Hepatocyte (in vitro differentiated cells): ENCODE measurements around the gene TSPAN12. TPM values are rescaled to one million over a fixed set of nuclear protein-coding genes. Genes with fewer than 3 reads are reported as not detected.

ENCODE experiments used
- DNase-seq: peaks from one replicate; pipeline ENCODE4 v3.0.0-alpha.2; 2016; ENCODE audit warnings: low spot score
- H2AFZ ChIP-seq: fragments of 200-600 bp; sonication (generic); 2 replicates; pipeline ENCODE4 v1.6.0; 2016; ENCODE audit warnings: antibody characterized with exemption, mild to moderate bottlenecking
- H3K27ac ChIP-seq: fragments of 200-600 bp; sonication (generic); 2 replicates; pipeline ENCODE4 v1.5.1; 2016; ENCODE audit warnings: mild to moderate bottlenecking
- H3K27me3 ChIP-seq: fragments of 200-600 bp; sonication (generic); 2 replicates; pipeline ENCODE4 v1.6.1; 2016
- H3K36me3 ChIP-seq: fragments of 200-600 bp; sonication (generic); replicated peaks from 2 replicates; pipeline ENCODE4 v1.5.1; 2016; ENCODE audit warnings: low read depth; ENCODE audit not compliant: insufficient read depth
- H3K4me1 ChIP-seq: fragments of 200-600 bp; sonication (generic); 2 replicates; pipeline ENCODE4 v1.5.1; 2016; ENCODE audit warnings: mild to moderate bottlenecking, moderate library complexity; ENCODE audit not compliant: insufficient read depth
- H3K4me2 ChIP-seq: fragments of 200-600 bp; sonication (generic); 2 replicates; pipeline ENCODE4 v1.6.0; 2016
- H3K4me3 ChIP-seq: fragments of 200-600 bp; sonication (generic); 2 replicates; pipeline ENCODE4 v1.5.1; 2016; ENCODE audit warnings: mild to moderate bottlenecking
- H3K79me2 ChIP-seq: fragments of 200-600 bp; sonication (generic); 2 replicates; pipeline ENCODE4 v1.6.0; 2017; ENCODE audit warnings: mild to moderate bottlenecking
- H3K9me2 ChIP-seq: fragments of 200-600 bp; sonication (generic); replicated peaks from 2 replicates; pipeline ENCODE4 v1.6.0; 2017; ENCODE audit warnings: mild to moderate bottlenecking; ENCODE audit not compliant: insufficient read depth
- H3K9me3 ChIP-seq: fragments of 200-600 bp; sonication (generic); 2 replicates; pipeline ENCODE4 v1.5.1; 2016; ENCODE audit warnings: low read depth, mild to moderate bottlenecking
- H4K20me1 ChIP-seq: fragments of 200-600 bp; sonication (generic); 2 replicates; pipeline ENCODE4 v1.6.0; 2016; ENCODE audit warnings: mild to moderate bottlenecking; ENCODE audit not compliant: insufficient read depth, poor library complexity, severe bottlenecking
- EZH2 ChIP-seq: fragments of 200-600 bp; sonication (generic); IDR thresholded peaks from 2 replicates; pipeline ENCODE4 v1.6.1; 2016; ENCODE audit warnings: antibody characterized with exemption, mild to moderate bottlenecking, borderline replicate concordance
- EZH2phosphoT487 ChIP-seq: fragments of 200-600 bp; sonication (generic); IDR thresholded peaks from one replicate; pipeline ENCODE4 v1.6.1; 2018; ENCODE audit warnings: antibody characterized with exemption, mild to moderate bottlenecking, low read depth, moderate library complexity; ENCODE audit not compliant: unreplicated experiment, severe bottlenecking
- WGBS: methylation state at CpG from one replicate; pipeline ENCODE4 v1.1.6; 2016; ENCODE audit warnings: low lambda C conversion rate; ENCODE audit errors: missing lambda C conversion rate; 5-methylcytosine and 5-hydroxymethylcytosine counted together
- polyA plus RNA-seq: library from polyadenylated mRNA; unstranded; fragments of >200 nt; fragmentation: Nextera tagmentation; extraction: Ambion mirVana; gene quantifications from 2 replicates; pipeline ENCODE4 v1.2.1, GENCODE V29; 2016
- total RNA-seq: library from RNA; depleted of rRNA; stranded (reverse); fragments of >200 nt; gene quantifications from 2 replicates; pipeline ENCODE4 v1.2.3, GENCODE V29; 2014
- TF ChIP-seq, protein P1 (sequence below): fragments of 200-600 bp; sonication (generic); IDR thresholded peaks from 2 replicates; pipeline ENCODE4 v1.5.1; 2016; ENCODE audit warnings: antibody characterized with exemption, mild to moderate bottlenecking; ENCODE audit not compliant: poor library complexity

The TSPAN12 gene
- total and polyA plus RNA-seq, 2 experiments from 2014 or later, result 16.8 to 26.0 TPM

DNA sequence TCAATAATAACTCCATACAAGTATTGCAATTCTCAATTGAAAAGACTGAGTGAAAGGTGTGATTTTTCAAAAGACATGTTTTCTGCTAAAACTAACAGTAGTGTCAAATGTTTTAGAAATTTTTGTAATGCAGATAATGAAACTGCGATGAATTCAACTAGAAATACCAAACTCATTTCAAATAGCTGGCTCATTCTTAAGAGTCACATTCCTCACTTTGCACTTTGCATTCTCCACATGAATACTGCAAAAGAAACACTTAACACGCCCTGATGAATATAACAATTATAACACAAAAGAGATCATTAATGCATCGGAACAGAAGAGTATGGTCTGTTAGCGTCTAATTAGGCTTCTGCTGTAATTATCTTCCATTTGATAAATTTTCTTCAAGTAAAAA is 15.5 kb upstream of the TSPAN12 start:
- no peaks in the 10 kb centered on the region for H3K27me3 ChIP-seq
- no peak for DNase-seq
- H3K4me1 ChIP-seq, result no peaks in the 10 kb centered on the region
- no peak overlapping the region for H3K4me3 ChIP-seq
- WGBS, result 85% methylated on average over 4 of the region's 4 CpGs
- H3K79me2 ChIP-seq, result no peaks in the 10 kb centered on the region
- no peak overlapping the region for H2AFZ ChIP-seq
- no peaks in the 10 kb centered on the region for H3K36me3 ChIP-seq
- TF ChIP-seq, protein P1, sequence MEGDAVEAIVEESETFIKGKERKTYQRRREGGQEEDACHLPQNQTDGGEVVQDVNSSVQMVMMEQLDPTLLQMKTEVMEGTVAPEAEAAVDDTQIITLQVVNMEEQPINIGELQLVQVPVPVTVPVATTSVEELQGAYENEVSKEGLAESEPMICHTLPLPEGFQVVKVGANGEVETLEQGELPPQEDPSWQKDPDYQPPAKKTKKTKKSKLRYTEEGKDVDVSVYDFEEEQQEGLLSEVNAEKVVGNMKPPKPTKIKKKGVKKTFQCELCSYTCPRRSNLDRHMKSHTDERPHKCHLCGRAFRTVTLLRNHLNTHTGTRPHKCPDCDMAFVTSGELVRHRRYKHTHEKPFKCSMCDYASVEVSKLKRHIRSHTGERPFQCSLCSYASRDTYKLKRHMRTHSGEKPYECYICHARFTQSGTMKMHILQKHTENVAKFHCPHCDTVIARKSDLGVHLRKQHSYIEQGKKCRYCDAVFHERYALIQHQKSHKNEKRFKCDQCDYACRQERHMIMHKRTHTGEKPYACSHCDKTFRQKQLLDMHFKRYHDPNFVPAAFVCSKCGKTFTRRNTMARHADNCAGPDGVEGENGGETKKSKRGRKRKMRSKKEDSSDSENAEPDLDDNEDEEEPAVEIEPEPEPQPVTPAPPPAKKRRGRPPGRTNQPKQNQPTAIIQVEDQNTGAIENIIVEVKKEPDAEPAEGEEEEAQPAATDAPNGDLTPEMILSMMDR, result no peak
- TF ChIP-seq EZH2, result no peak
- no peak for TF ChIP-seq EZH2phosphoT487
- no peak overlapping the region for H3K27ac ChIP-seq
- H3K9me2 ChIP-seq, result no peaks in the 10 kb centered on the region
- no peak overlapping the region for H3K4me2 ChIP-seq
- no peaks in the 10 kb centered on the region for H3K9me3 ChIP-seq
- H4K20me1 ChIP-seq, result no peaks in the 10 kb centered on the region

DNA sequence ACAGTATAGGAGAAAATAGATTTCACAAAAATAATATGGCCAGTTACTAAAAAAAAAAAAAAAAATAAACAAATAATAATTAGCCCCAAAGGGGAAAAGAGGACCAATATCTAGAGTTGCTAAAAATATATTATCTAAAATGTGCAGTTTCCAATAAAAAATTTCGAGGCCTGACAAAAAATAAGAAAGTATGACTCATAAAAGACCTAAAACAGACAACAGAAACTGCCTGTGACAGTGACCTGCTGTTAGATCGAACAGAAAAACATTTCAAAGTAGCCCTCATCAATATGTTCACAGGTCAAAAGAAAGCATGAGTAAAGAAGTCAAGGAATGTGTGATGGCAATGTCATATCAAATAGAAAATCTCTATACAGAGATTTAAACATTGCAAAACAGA is 11.8 kb upstream of the TSPAN12 start:
- no peak overlapping the region for H3K27ac ChIP-seq
- no peaks in the 10 kb centered on the region for H4K20me1 ChIP-seq
- 68% methylated on average over 2 of the region's 2 CpGs for WGBS
- H3K79me2 ChIP-seq, result no peaks in the 10 kb centered on the region
- H3K4me3 ChIP-seq, result no peak overlapping the region
- TF ChIP-seq EZH2 (no peak), EZH2phosphoT487 (no peak)
- TF ChIP-seq, protein P1, result no peak
- no peak for DNase-seq
- H3K36me3 ChIP-seq, result no peaks in the 10 kb centered on the region
- H3K9me3 ChIP-seq, result no peaks in the 10 kb centered on the region
- no peak overlapping the region for H2AFZ ChIP-seq
- no peaks in the 10 kb centered on the region for H3K4me1 ChIP-seq
- no peak overlapping the region for H3K4me2 ChIP-seq
- no peaks in the 10 kb centered on the region for H3K27me3 ChIP-seq
- no peaks in the 10 kb centered on the region for H3K9me2 ChIP-seq

DNA sequence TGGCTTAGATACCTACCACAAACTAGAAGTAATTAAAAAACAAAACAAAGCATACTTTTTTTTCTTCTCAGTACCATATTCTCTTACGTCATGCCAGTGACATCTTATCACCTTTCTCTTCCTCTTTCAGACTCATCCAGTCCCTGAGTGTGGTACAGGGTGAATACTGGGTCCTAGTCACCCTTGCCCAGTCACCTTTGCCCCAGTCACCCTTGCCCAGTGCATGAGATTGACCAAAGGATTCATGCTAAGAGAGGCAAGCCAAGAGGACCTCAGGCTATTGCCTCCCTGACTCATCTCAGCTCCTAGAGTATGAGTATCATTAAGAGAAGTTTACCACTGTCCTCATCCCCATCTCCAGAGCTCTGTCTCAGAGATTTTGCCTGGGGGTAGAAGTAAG is 10.0 kb upstream of the TSPAN12 start:
- 87% methylated on average over 1 of the region's 1 CpG for WGBS
- no peak overlapping the region for H3K27ac ChIP-seq

More for the DNA sequence above, 10.0 kb upstream of the TSPAN12 start:
- H3K4me2 ChIP-seq, result no peak overlapping the region
- TF ChIP-seq EZH2phosphoT487 (no peak), EZH2 (no peak)
- TF ChIP-seq, protein P1, result no peak
- H3K9me3 ChIP-seq, result no peaks in the 10 kb centered on the region
- no peaks in the 10 kb centered on the region for H3K4me1 ChIP-seq
- DNase-seq, result no peak
- H3K9me2 ChIP-seq, result no peaks in the 10 kb centered on the region
- H3K27me3 ChIP-seq, result no peaks in the 10 kb centered on the region
- H3K79me2 ChIP-seq, result no peaks in the 10 kb centered on the region
- H4K20me1 ChIP-seq, result no peaks in the 10 kb centered on the region
- no peak overlapping the region for H2AFZ ChIP-seq
- H3K4me3 ChIP-seq, result no peak overlapping the region
- H3K36me3 ChIP-seq, result no peaks in the 10 kb centered on the region
